ENCODE results near the gene MDFI.
A peak's percentile ranks its signal among the peaks of the same experiment; 100 is the strongest.

The MDFI gene

GRCh38 chr6:41670703-41671360, 32.6 kb downstream of the MDFI start:
- no peak for DNase-seq

GRCh38 chr6:41671376-41671775, 33.1 kb downstream of the MDFI start:
- DNase-seq, result no peak

- DNase-seq, result no peak
Measured at GRCh38 chr6:41672016-41672415, 33.7 kb downstream of the MDFI start.

GRCh38 chr6:41672816-41673703, 34.8 kb downstream of the MDFI start:
- no peak for DNase-seq

GRCh38 chr6:41673704-41674000, 35.4 kb downstream of the MDFI start:
- DNase-seq, result no peak

GRCh38 chr6:41674231-41675000, 36.1 kb downstream of the MDFI start:
- no peak for DNase-seq

- DNase-seq, result no peak
Measured at GRCh38 chr6:41675176-41675775, 37.0 kb downstream of the MDFI start.

GRCh38 chr6:41675992-41676391, 37.7 kb downstream of the MDFI start:
- no peak for DNase-seq

GRCh38 chr6:41676431-41676830, 38.2 kb downstream of the MDFI start:
- no peak for DNase-seq

GRCh38 chr6:41677124-41677921, 39.1 kb downstream of the MDFI start:
- DNase-seq, result no peak

GRCh38 chr6:41678511-41679084, 40.3 kb downstream of the MDFI start:
- DNase-seq, result no peak

GRCh38 chr6:41679696-41680095, 41.4 kb downstream of the MDFI start:
- DNase-seq, result no peak

GRCh38 chr6:41680182-41680965, 42.1 kb downstream of the MDFI start:
- DNase-seq, result no peak

- DNase-seq, result peak; percentile 74
Measured at GRCh38 chr6:41682056-41682477, 43.8 kb downstream of the MDFI start.

GRCh38 chr6:41682497-41683272, 44.4 kb downstream of the MDFI start:
- peak; percentile 55 for DNase-seq

GRCh38 chr6:41683273-41683522, 44.9 kb downstream of the MDFI start:
- DNase-seq, result peak; percentile 95

- no peak for DNase-seq
Measured at GRCh38 chr6:41683523-41684310, 45.4 kb downstream of the MDFI start.

- no peak for DNase-seq
Measured at GRCh38 chr6:41684311-41685180, 46.3 kb downstream of the MDFI start.
